NB4 (cell line): Measurements from ENCODE around the gene RRBP1.

Experiments
- TF ChIP-seq, protein P1 (sequence below): IDR thresholded peaks from one replicate; pipeline ENCODE4 v1.5.1; 2012; ENCODE audit warnings: low read depth, low read length
- TF ChIP-seq, protein P2 (sequence below): IDR thresholded peaks from 2 replicates; pipeline ENCODE4 v1.6.1; 2011; ENCODE audit warnings: low read depth, low read length

DNA sequence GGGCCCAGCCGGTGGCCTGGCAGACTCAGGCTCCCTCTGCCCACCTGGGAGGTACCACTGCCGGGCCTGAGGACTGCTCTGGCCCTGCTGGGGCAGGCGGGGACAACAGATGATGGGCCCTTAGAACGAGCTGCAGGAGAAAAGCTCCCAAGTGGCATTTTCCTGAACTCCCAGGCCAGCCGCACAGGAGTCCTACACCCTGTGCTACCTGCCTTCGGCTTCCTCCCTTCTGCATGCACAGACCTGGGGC is 70.8 kb downstream of the RRBP1 start:
- TF ChIP-seq, protein P1, sequence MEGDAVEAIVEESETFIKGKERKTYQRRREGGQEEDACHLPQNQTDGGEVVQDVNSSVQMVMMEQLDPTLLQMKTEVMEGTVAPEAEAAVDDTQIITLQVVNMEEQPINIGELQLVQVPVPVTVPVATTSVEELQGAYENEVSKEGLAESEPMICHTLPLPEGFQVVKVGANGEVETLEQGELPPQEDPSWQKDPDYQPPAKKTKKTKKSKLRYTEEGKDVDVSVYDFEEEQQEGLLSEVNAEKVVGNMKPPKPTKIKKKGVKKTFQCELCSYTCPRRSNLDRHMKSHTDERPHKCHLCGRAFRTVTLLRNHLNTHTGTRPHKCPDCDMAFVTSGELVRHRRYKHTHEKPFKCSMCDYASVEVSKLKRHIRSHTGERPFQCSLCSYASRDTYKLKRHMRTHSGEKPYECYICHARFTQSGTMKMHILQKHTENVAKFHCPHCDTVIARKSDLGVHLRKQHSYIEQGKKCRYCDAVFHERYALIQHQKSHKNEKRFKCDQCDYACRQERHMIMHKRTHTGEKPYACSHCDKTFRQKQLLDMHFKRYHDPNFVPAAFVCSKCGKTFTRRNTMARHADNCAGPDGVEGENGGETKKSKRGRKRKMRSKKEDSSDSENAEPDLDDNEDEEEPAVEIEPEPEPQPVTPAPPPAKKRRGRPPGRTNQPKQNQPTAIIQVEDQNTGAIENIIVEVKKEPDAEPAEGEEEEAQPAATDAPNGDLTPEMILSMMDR = no peak
- TF ChIP-seq, protein P2, sequence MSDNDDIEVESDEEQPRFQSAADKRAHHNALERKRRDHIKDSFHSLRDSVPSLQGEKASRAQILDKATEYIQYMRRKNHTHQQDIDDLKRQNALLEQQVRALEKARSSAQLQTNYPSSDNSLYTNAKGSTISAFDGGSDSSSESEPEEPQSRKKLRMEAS = no peak
